Endothelial cell of umbilical vein (primary cell): ENCODE measurements around the gene IGFBP7. TPM values are rescaled to one million over a fixed set of nuclear protein-coding genes. Genes with fewer than 3 reads are reported as not detected.

ENCODE experiments used
- BruUV-seq: library from RNA; stranded (reverse); fragments of 400-500 nt; replicated peaks from 2 replicates; lab custom pipeline; 2021; lab: Mats Ljungman, UMichigan
- CTCF ChIA-PET: fragments of 300-600, 350-600 bp; sonication (Branson Sonifier 250); formaldehyde crosslinking; loops from one replicate; lab custom pipeline; 2021; ENCODE audit warnings: antibody characterized with exemption, inconsistent platforms; lab: Charles Lee
- POLR2A ChIA-PET: fragments of 300-600, 350-600 bp; sonication (Branson Sonifier 250); formaldehyde crosslinking; loops from one replicate; lab custom pipeline; 2021; ENCODE audit warnings: antibody characterized with exemption, inconsistent platforms; lab: Charles Lee
- DNase-seq: peaks from one replicate; pipeline ENCODE4 v3.0.0-alpha.2; 2011; ENCODE audit warnings: low read depth, low spot score
- FAIRE-seq: peaks from 2 replicates; lab custom pipeline; 2011; peaks lifted over from hg19 to GRCh38; lab: Jason Lieb, UNC
- H2AFZ ChIP-seq: 2 replicates; pipeline ENCODE4 v1.6.0; 2012; ENCODE audit warnings: low read depth, low read length, control low read depth, inconsistent platforms
- H3K27ac ChIP-seq: 2 replicates; pipeline ENCODE4 v1.5.1; 2011; ENCODE audit warnings: low read depth, mild to moderate bottlenecking, control low read depth, low read length, moderate library complexity; ENCODE audit not compliant: insufficient read depth
- H3K27me3 ChIP-seq, 2 experiments: 2 replicates each; pipeline versions ENCODE4 v1.6.0 to v1.6.1; 2011; ENCODE audit warnings: low read length in 2 of 2, mixed read lengths in 1 of 2; ENCODE audit not compliant: control insufficient read depth in 2 of 2, insufficient read depth in 2 of 2
- H3K36me3 ChIP-seq, 2 experiments: 2 replicates in 1 of 2; 3 replicates in 1 of 2; pipeline ENCODE4 v1.5.1; 2011; ENCODE audit warnings: low read length in 2 of 2, mild to moderate bottlenecking in 1 of 2, moderate library complexity in 1 of 2; ENCODE audit not compliant: control insufficient read depth in 2 of 2, insufficient read depth in 2 of 2; ENCODE audit errors: extremely low read depth in 1 of 2
- H3K4me1 ChIP-seq: 3 replicates; pipeline ENCODE4 v1.5.1; 2011; ENCODE audit warnings: mild to moderate bottlenecking, low read length; ENCODE audit not compliant: control insufficient read depth, insufficient read depth; ENCODE audit errors: extremely low read depth
- H3K4me2 ChIP-seq: 2 replicates; pipeline ENCODE4 v1.6.1; 2011; ENCODE audit warnings: low read length, control low read depth, mixed read lengths; ENCODE audit not compliant: insufficient read depth
- H3K4me3 ChIP-seq, 3 experiments: fragments of 200-600 bp in 1 of 3; sonication (generic), shearing (Covaris generic) in 1 of 3; replicated peaks in 1 of 3; 2 replicates each; pipeline ENCODE4 v1.5.1; 2011 to 2016; ENCODE audit warnings: control low read depth in 3 of 3, low read length in 3 of 3, mild to moderate bottlenecking in 2 of 3, inconsistent platforms in 1 of 3, low read depth in 1 of 3, moderate library complexity in 1 of 3; ENCODE audit not compliant: insufficient read depth in 1 of 3
- H3K79me2 ChIP-seq: 2 replicates; pipeline ENCODE4 v1.6.0; 2012; ENCODE audit warnings: low read length, inconsistent platforms; ENCODE audit not compliant: control insufficient read depth, insufficient read depth
- H3K9ac ChIP-seq: replicated peaks from 2 replicates; pipeline ENCODE3; 2011; ENCODE audit warnings: low read length, control low read depth; ENCODE audit not compliant: insufficient read depth; ENCODE audit errors: extremely low read depth
- H3K9me1 ChIP-seq: replicated peaks from 3 replicates; pipeline ENCODE4 v1.6.0; 2011; ENCODE audit warnings: mild to moderate bottlenecking, low read length; ENCODE audit not compliant: control insufficient read depth, insufficient read depth; ENCODE audit errors: extremely low read depth
- H3K9me3 ChIP-seq: replicated peaks from 2 replicates; pipeline ENCODE4 v1.5.1; 2012; ENCODE audit warnings: low read length, inconsistent platforms; ENCODE audit not compliant: control insufficient read depth, insufficient read depth
- H4K20me1 ChIP-seq: replicated peaks from 2 replicates; pipeline ENCODE3; 2011; ENCODE audit warnings: mild to moderate bottlenecking, low read length; ENCODE audit not compliant: control insufficient read depth, insufficient read depth; ENCODE audit errors: extremely low read depth
- EZH2 ChIP-seq: IDR thresholded peaks from 2 replicates; pipeline ENCODE4 v1.6.1; 2012; ENCODE audit warnings: borderline replicate concordance, low read depth, mild to moderate bottlenecking, moderate library complexity, low read length, inconsistent platforms; ENCODE audit not compliant: severe bottlenecking
- FOS ChIP-seq: IDR thresholded peaks from 2 replicates; pipeline ENCODE4 v1.6.1; 2011; ENCODE audit warnings: mild to moderate bottlenecking, low read length, moderate library complexity, borderline replicate concordance; ENCODE audit not compliant: insufficient read depth
- GATA2 ChIP-seq: IDR thresholded peaks from 2 replicates; pipeline ENCODE4 v1.7.0; 2011; ENCODE audit warnings: low read depth, mild to moderate bottlenecking, moderate library complexity, mixed read lengths, low read length; ENCODE audit not compliant: insufficient read length, insufficient read depth
- JUN ChIP-seq: IDR thresholded peaks from 2 replicates; pipeline ENCODE4 v1.6.1; 2011; ENCODE audit warnings: borderline replicate concordance, low read depth; ENCODE audit not compliant: insufficient read length, insufficient read depth
- MYC ChIP-seq: IDR thresholded peaks from one replicate; pipeline ENCODE4 v1.6.1; 2011; ENCODE audit warnings: mild to moderate bottlenecking, low read depth, low read length
- POLR2A ChIP-seq: IDR thresholded peaks from 2 replicates; pipeline ENCODE4 v1.6.1; 2012; ENCODE audit warnings: low read depth, mild to moderate bottlenecking, control low read depth, low read length
- POLR2AphosphoS5 ChIP-seq: IDR thresholded peaks from 2 replicates; pipeline ENCODE4 v1.6.1; 2012; ENCODE audit warnings: low read depth, mild to moderate bottlenecking, control low read depth, low read length, moderate library complexity; ENCODE audit not compliant: insufficient read depth
- dilution Hi-C: fragments of 300-500 bp; cut with MboI; formaldehyde crosslinking; loops from one replicate; pipeline ENCODE4 v1.15.0; 2019; ENCODE audit warnings: low sequenced_read_pairs; ENCODE audit not compliant: extremely low pct_ligation_motif_present
- intact Hi-C: fragments of 100-400 bp; cut with micrococcal nuclease; formaldehyde crosslinking; loops from one replicate; pipeline ENCODE4 v1.10.0; 2022
- polyA plus RNA-seq, 4 experiments: library from polyadenylated mRNA; depleted of rRNA in 3 of 4; stranded (reverse) in 3 of 4; unstranded in 1 of 4; fragments of >200 nt; gene quantifications; 2 replicates each; pipeline versions ENCODE4 v1.2.1 to v1.2.3, GENCODE V29; 2011 to 2012; ENCODE audit warnings: missing spikeins in 1 of 4
- total RNA-seq: library from RNA; stranded (reverse); gene quantifications from 2 replicates; pipeline ENCODE4 v1.2.3, GENCODE V29; 2021
- TF ChIP-seq, protein P1 (sequence below), 2 donors: IDR thresholded peaks; 1 replicate in 1 of 2; 2 replicates in 1 of 2; pipeline ENCODE4 v1.5.1; 2011; ENCODE audit warnings: low read length in 2 of 2, mild to moderate bottlenecking in 2 of 2, moderate library complexity in 2 of 2, control low read depth in 1 of 2, inconsistent platforms in 1 of 2, low read depth in 1 of 2; ENCODE audit not compliant: insufficient read depth in 1 of 2; ENCODE audit errors: extremely low read depth in 1 of 2
- TF ChIP-seq, protein P2 (sequence below): IDR thresholded peaks from 2 replicates; pipeline ENCODE4 v1.6.1; 2011; ENCODE audit not compliant: insufficient read depth, insufficient read length

IGFBP7 gene
- total and polyA plus RNA-seq, 2 donors (not counting 3 experiments of a cell fraction or from before 2014, with no cell fraction given): 526 to 770 TPM

DNA sequence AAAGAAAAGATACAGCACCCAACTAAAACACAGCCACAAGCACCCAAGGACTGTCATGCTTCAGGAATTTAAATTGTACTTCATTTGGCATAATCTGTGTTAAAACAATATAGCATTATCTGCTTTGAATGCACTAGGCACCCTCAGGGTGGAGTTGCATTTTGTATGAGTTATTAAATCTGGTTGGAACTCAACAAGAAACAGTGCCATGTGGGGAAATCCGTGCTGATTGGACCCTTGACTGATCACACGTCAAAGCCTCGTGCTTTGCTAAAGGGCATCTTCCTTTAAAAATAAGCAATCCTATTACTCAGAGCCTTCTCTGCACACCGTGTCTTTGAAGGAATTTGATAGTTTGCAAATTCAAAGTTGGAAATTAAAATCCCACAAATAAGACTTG is 35.4 kb downstream of the IGFBP7 start:
- TF ChIP-seq, protein P1, sequence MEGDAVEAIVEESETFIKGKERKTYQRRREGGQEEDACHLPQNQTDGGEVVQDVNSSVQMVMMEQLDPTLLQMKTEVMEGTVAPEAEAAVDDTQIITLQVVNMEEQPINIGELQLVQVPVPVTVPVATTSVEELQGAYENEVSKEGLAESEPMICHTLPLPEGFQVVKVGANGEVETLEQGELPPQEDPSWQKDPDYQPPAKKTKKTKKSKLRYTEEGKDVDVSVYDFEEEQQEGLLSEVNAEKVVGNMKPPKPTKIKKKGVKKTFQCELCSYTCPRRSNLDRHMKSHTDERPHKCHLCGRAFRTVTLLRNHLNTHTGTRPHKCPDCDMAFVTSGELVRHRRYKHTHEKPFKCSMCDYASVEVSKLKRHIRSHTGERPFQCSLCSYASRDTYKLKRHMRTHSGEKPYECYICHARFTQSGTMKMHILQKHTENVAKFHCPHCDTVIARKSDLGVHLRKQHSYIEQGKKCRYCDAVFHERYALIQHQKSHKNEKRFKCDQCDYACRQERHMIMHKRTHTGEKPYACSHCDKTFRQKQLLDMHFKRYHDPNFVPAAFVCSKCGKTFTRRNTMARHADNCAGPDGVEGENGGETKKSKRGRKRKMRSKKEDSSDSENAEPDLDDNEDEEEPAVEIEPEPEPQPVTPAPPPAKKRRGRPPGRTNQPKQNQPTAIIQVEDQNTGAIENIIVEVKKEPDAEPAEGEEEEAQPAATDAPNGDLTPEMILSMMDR (IDR thresholded peaks at IDR 0.05; ENCODE audit: extremely low read depth in 1 of 2, insufficient read depth in 1 of 2, low read depth in 1 of 2, low read length in 2 of 2): no peak
- TF ChIP-seq, protein P2, sequence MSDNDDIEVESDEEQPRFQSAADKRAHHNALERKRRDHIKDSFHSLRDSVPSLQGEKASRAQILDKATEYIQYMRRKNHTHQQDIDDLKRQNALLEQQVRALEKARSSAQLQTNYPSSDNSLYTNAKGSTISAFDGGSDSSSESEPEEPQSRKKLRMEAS: no peak
- TF ChIP-seq POLR2A (no peak), EZH2 (no peak), FOS (no peak), MYC (no peak), JUN (no peak), GATA2 (no peak), POLR2AphosphoS5 (no peak)
- intact Hi-C loops: no loop called here
- Histone ChIP-seq H2AFZ (no peak overlapping the region), H3K27ac (no peak overlapping the region), H3K9me1 (no peaks in the 10 kb centered on the region), H3K36me3 (peaks cover 4 to 5% of the 10 kb centered on the region in 2 experiments), H3K79me2 (peaks cover 75% of the 10 kb centered on the region), H3K4me3 (no peak overlapping the region), H4K20me1 (no peaks in the 10 kb centered on the region), H3K4me1 (peaks cover 35% of the 10 kb centered on the region), H3K27me3 (no peaks in the 10 kb centered on the region), H3K9ac (no peak overlapping the region), H3K9me3 (no peaks in the 10 kb centered on the region), H3K4me2 (no peak overlapping the region)
- ChIA-PET CTCF (interaction anchor here (1.2 to 1.7 kb wide), 2 partner anchors 9 to 44 kb away, joined by 3 to 7 read pairs; no protein-coding TSS in a partner anchor), POLR2A (no interaction called here)
- dilution Hi-C loops: no loop called here
- no TSS peak for BruUV-seq
- FAIRE-seq (no peak), DNase-seq (no peak)
